PFSK-1 (cell line): Measurements from ENCODE around the gene RNU5B-1.

Experiments
- FOXP2 ChIP-seq: optimal IDR thresholded peaks from 2 replicates; pipeline ENCODE3; 2011; ENCODE audit warnings: borderline replicate concordance, control low read depth, inconsistent platforms; ENCODE audit not compliant: insufficient read depth; ENCODE audit errors: extremely low read length, extremely low read depth
- POLR2AphosphoS5 ChIP-seq: IDR thresholded peaks from 2 replicates; pipeline ENCODE4 v1.6.1; 2012; ENCODE audit warnings: low read depth, mild to moderate bottlenecking, control low read depth, low read length, moderate library complexity
- REST ChIP-seq, 2 experiments: IDR thresholded peaks; 2 replicates each; pipeline versions ENCODE4 v1.6.1 to v1.8.0; 2011 to 2012; ENCODE audit warnings: low read depth in 2 of 2, low read length in 2 of 2, control low read depth in 1 of 2, inconsistent platforms in 1 of 2, mild to moderate bottlenecking in 1 of 2, moderate library complexity in 1 of 2; ENCODE audit not compliant: insufficient read depth in 1 of 2
- SIN3A ChIP-seq: IDR thresholded peaks from 2 replicates; pipeline ENCODE4 v1.6.1; 2012; ENCODE audit warnings: mild to moderate bottlenecking, low read length, moderate library complexity, borderline replicate concordance; ENCODE audit not compliant: insufficient read depth
- TAF1 ChIP-seq: IDR thresholded peaks from 2 replicates; pipeline ENCODE4 v1.6.1; 2012; ENCODE audit warnings: low read length, control low read depth, borderline replicate concordance; ENCODE audit not compliant: insufficient read depth

- TF ChIP-seq POLR2AphosphoS5 (no peak), TAF1 (no peak), REST (IDR thresholded peaks at IDR 0.05; ENCODE audit: insufficient read depth in 1 of 2, low read depth in 2 of 2, low read length in 2 of 2) (no peak), SIN3A (no peak), FOXP2 (no peak)
Observed at GRCh38 chr15:65275728-65276126, 28.8 kb upstream of the RNU5B-1 start.
